GM12878 (cell line): ENCODE data around the gene BRD2. TPM values are rescaled to one million over a fixed set of nuclear protein-coding genes. Genes with fewer than 3 reads are reported as not detected.
A peak's percentile ranks its signal among the peaks of the same experiment; 100 is the strongest.

Experiments
- ATAC-seq: fragments of 200-7000 bp; cut with Tn5 transposase; 3 replicates; pipeline ENCODE4 v1.9.1; 2020; ENCODE audit warnings: mild to moderate bottlenecking, moderate library complexity
- BruUV-seq: library from RNA; stranded (reverse); fragments of 400-500 nt; replicated peaks from 2 replicates; lab custom pipeline; 2021; lab: Mats Ljungman, UMichigan
- CTCF ChIA-PET: fragments of 300-600 bp; sonication (Branson Sonifier 250); formaldehyde crosslinking; extraction: SDS; loops from one replicate; lab custom pipeline; 2021; ENCODE audit warnings: inconsistent platforms; lab: Yijun Ruan, JAX
- POLR2A ChIA-PET: fragments of 350-600 bp; formaldehyde crosslinking; extraction: SDS; loops from one replicate; lab custom pipeline; 2021; ENCODE audit warnings: inconsistent platforms; lab: Charles Lee
- RAD21 ChIA-PET: fragments of 300-600 bp; sonication (Branson Sonifier 250); formaldehyde crosslinking; loops from one replicate; lab custom pipeline; 2023; ENCODE audit warnings: antibody characterized with exemption; ENCODE audit not compliant: unreplicated experiment; lab: Charles Lee
- SMC1A ChIA-PET: fragments of 300-600 bp; sonication (Branson Sonifier 250); formaldehyde crosslinking; loops from one replicate; lab custom pipeline; 2023; ENCODE audit not compliant: unreplicated experiment, uncharacterized antibody; lab: Charles Lee
- DNase-seq: peaks from one replicate; pipeline ENCODE4 v3.0.0-alpha.2; 2011; ENCODE audit warnings: low read depth, low spot score
- FAIRE-seq: peaks from 3 replicates; lab custom pipeline; 2011; peaks lifted over from hg19 to GRCh38; lab: Jason Lieb, UNC
- H2AFZ ChIP-seq: 2 replicates; pipeline ENCODE4 v1.6.0; 2011; ENCODE audit warnings: low read depth, low read length, control low read depth; ENCODE audit not compliant: control insufficient read depth
- H3K27ac ChIP-seq: 2 replicates; pipeline ENCODE4 v1.5.1; 2011; ENCODE audit warnings: control low read depth; ENCODE audit not compliant: control insufficient read depth, insufficient read depth
- H3K27me3 ChIP-seq, 2 experiments: replicated peaks in 1 of 2; 2 replicates each; pipeline versions ENCODE4 v1.6.0 to v1.6.1; 2011; ENCODE audit warnings: low read length in 1 of 2; ENCODE audit not compliant: control insufficient read depth in 2 of 2, insufficient read depth in 2 of 2
- H3K36me3 ChIP-seq, 2 experiments: 2 replicates each; pipeline ENCODE4 v1.5.1; 2011; ENCODE audit warnings: low read length in 1 of 2; ENCODE audit not compliant: control insufficient read depth in 2 of 2, insufficient read depth in 2 of 2
- H3K4me1 ChIP-seq: 2 replicates; pipeline ENCODE4 v1.6.1; 2011; ENCODE audit warnings: mild to moderate bottlenecking, low read length, moderate library complexity, mixed read lengths; ENCODE audit not compliant: control insufficient read depth, insufficient read depth
- H3K4me2 ChIP-seq: 2 replicates; pipeline ENCODE4 v1.6.0; 2011; ENCODE audit warnings: control low read depth; ENCODE audit not compliant: control insufficient read depth, insufficient read depth
- H3K4me3 ChIP-seq: fragments of 200-600 bp; sonication (generic); 2 replicates; pipeline ENCODE4 v1.5.1; 2016
- H3K79me2 ChIP-seq: 2 replicates; pipeline ENCODE4 v1.6.0; 2011; ENCODE audit warnings: low read length; ENCODE audit not compliant: control insufficient read depth, insufficient read depth
- H3K9ac ChIP-seq: 2 replicates; pipeline ENCODE4 v1.8.0; 2011; ENCODE audit warnings: low read length, control low read depth, mixed read lengths; ENCODE audit not compliant: control insufficient read depth, insufficient read depth
- H3K9me3 ChIP-seq: replicated peaks from 3 replicates; pipeline ENCODE4 v1.5.1; 2011; ENCODE audit warnings: mild to moderate bottlenecking, low read length; ENCODE audit not compliant: control insufficient read depth, insufficient read depth
- H4K20me1 ChIP-seq: 2 replicates; pipeline ENCODE4 v1.6.0; 2011; ENCODE audit not compliant: control insufficient read depth, insufficient read depth
- CHD2 ChIP-seq: IDR thresholded peaks from 2 replicates; pipeline ENCODE4 v1.6.1; 2011; ENCODE audit warnings: low read depth, low read length, improper control_type of control experiment, borderline replicate concordance
- E2F4 ChIP-seq: IDR thresholded peaks from 2 replicates; pipeline ENCODE4 v1.6.1; 2012; ENCODE audit warnings: low read depth, low read length, improper control_type of control experiment
- EZH2 ChIP-seq: IDR thresholded peaks from 2 replicates; pipeline ENCODE4 v1.6.1; 2012; ENCODE audit warnings: low read depth, mild to moderate bottlenecking, control low read depth, inconsistent platforms, low read length, borderline replicate concordance; ENCODE audit not compliant: control insufficient read depth
- LARP7 ChIP-seq: fragments of 450-650 bp; IDR thresholded peaks from 2 replicates; pipeline ENCODE4 v1.6.1; 2017; ENCODE audit warnings: mild to moderate bottlenecking
- MTA2 ChIP-seq: fragments of 450-650 bp; IDR thresholded peaks from 2 replicates; pipeline ENCODE4 v1.6.1; 2016; ENCODE audit warnings: low read depth, mild to moderate bottlenecking, moderate library complexity
- NFYB ChIP-seq: IDR thresholded peaks from 2 replicates; pipeline ENCODE4 v1.6.1; 2011; ENCODE audit warnings: low read depth, mild to moderate bottlenecking, low read length, improper control_type of control experiment, moderate library complexity; ENCODE audit not compliant: insufficient read depth
- NKRF ChIP-seq: fragments of 450-650 bp; conservative IDR thresholded peaks from 2 replicates; pipeline ENCODE4 v1.6.1; 2017; ENCODE audit warnings: mild to moderate bottlenecking, moderate library complexity
- NR2C2 ChIP-seq: IDR thresholded peaks from 2 replicates; pipeline ENCODE4 v1.6.1; 2011; ENCODE audit warnings: borderline replicate concordance, low read depth; ENCODE audit not compliant: control insufficient read depth, insufficient read length
- RB1 ChIP-seq: fragments of 450-650 bp; formaldehyde crosslinking; IDR thresholded peaks from 2 replicates; pipeline ENCODE4 v1.6.1; 2017; ENCODE audit warnings: mild to moderate bottlenecking, borderline replicate concordance
- SPI1 ChIP-seq: IDR thresholded peaks from 2 replicates; pipeline ENCODE4 v1.6.1; 2011; ENCODE audit warnings: low read depth, mild to moderate bottlenecking, low read length, moderate library complexity, borderline replicate concordance; ENCODE audit not compliant: insufficient read depth
- STAT1 ChIP-seq: fragments of 450-650 bp; conservative IDR thresholded peaks from 2 replicates; pipeline ENCODE4 v1.6.1; 2014; ENCODE audit warnings: antibody characterized with exemption, mild to moderate bottlenecking
- TAF1 ChIP-seq: IDR thresholded peaks from 2 replicates; pipeline ENCODE4 v1.6.1; 2011; ENCODE audit warnings: mild to moderate bottlenecking, low read depth, low read length, borderline replicate concordance
- WGBS: methylation state at CpG from one replicate; pipeline ENCODE4 v1.1.6; 2016; ENCODE audit warnings: low lambda C conversion rate; ENCODE audit not compliant: insufficient replicate concordance, insufficient coverage; ENCODE audit errors: missing lambda C conversion rate; 5-methylcytosine and 5-hydroxymethylcytosine counted together
- in situ Hi-C: fragments of 300-500 bp; cut with MboI; formaldehyde crosslinking; loops from 9 replicates; pipeline ENCODE4 v1.14.3; 2018; ENCODE audit warnings: mixed read lengths
- intact Hi-C: fragments of 100-400 bp; cut with micrococcal nuclease; formaldehyde crosslinking; loops from one replicate; pipeline ENCODE4 v1.14.2; 2022; ENCODE audit not compliant: unreplicated experiment
- polyA plus RNA-seq, 11 experiments: library from polyadenylated mRNA; depleted of rRNA in 4 of 11; unstranded in 6 of 11; stranded (reverse) in 5 of 11; fragments of >200 nt; fragmentation: Nextera tagmentation in 4 of 11; fragmentation: Illumina TruSeq in 1 of 11; extraction: Ambion mirVana in 4 of 11; extraction: Trizol in 1 of 11; gene quantifications; 1 replicate in 1 of 11; 2 replicates in 10 of 11; pipeline versions ENCODE4 v1.2.1 to v1.2.3, GENCODE V29; 2011 to 2016; ENCODE audit warnings: inconsistent platforms in 2 of 11, missing spikeins in 2 of 11, low read depth in 1 of 11
- total RNA-seq, 4 experiments: library from RNA; depleted of rRNA in 3 of 4; stranded (reverse); fragments of >200 nt in 3 of 4; fragmentation: Illumina TruSeq in 1 of 4; extraction: Trizol in 1 of 4; gene quantifications; 2 replicates each; pipeline versions ENCODE4 v1.2.1 to v1.2.3, GENCODE V29; 2013 to 2021

Gene BRD2
- total and polyA plus RNA-seq, 10 of the 15 experiments (the other 5 are each of a cell fraction or from before 2014, with no cell fraction given): 32.2 to 239 (median 139) TPM

- ChIA-PET RAD21 (interaction anchor here (1.0 to 12.2 kb wide), 7 partner anchors 8 to 111 kb away, joined by 3 to 224 read pairs (median 5); partner anchors contain the start of genes HLA-DMA, HLA-DMB and TAP1), SMC1A (interaction anchor here (0.7 to 17.2 kb wide), 12 partner anchors 9 to 119 kb away, joined by 3 to 347 read pairs (median 4); partner anchors contain the start of genes HLA-DMA, HLA-DMB, PSMB9 and TAP1), CTCF (interaction anchor here (0.8 to 8.5 kb wide), 9 partner anchors 9 to 550 kb away, joined by 3 to 243 read pairs (median 5); partner anchors contain the start of gene HLA-DMA), POLR2A (interaction anchor here (0.6 to 4.4 kb wide), 8 partner anchors 9 to 71 kb away, joined by 3 to 24 read pairs (median 4); partner anchors contain the start of gene HLA-DMA)
- Histone ChIP-seq H3K36me3 (no peaks in the 10 kb centered on the region), H3K4me2 (0 out of 2 replicates have a peak overlapping the region, but pooled peaks have one; percentile 35), H3K79me2 (peaks cover 29% of the 10 kb centered on the region), H3K9ac (no peak overlapping the region), H3K27ac (no peak overlapping the region), H3K9me3 (no peaks in the 10 kb centered on the region), H3K4me1 (peaks cover 8% of the 10 kb centered on the region), H3K27me3 (no peaks in the 10 kb centered on the region), H4K20me1 (no peaks in the 10 kb centered on the region), H2AFZ (no peak overlapping the region), H3K4me3 (no peak overlapping the region)
- WGBS: 0% methylated on average over 1 of the region's 1 CpG
- no TSS peak for BruUV-seq
- TF ChIP-seq SPI1 (0 out of 2 replicates have a peak, but pooled peaks have one; percentile 13), LARP7 (no peak)
- in situ Hi-C loops: loop anchor here (25.0 kb wide), 2 partner anchors 1402 to 1698 kb away; partner anchors contain the start of gene LTA
- no peak for FAIRE-seq
- intact Hi-C loops: no loop called here
- no peak for DNase-seq
- ATAC-seq: no peak
Measured at GRCh38 chr6:32963866-32964265, 4.5 kb upstream of the BRD2 start.

GRCh38 chr6:32964776-32965175, 3.6 kb upstream of the BRD2 start:
- in situ Hi-C loops: loop anchor here (25.0 kb wide), 2 partner anchors 1402 to 1698 kb away; partner anchors contain the start of gene LTA
- H3K4me3 ChIP-seq: no peak overlapping the region
- ChIA-PET CTCF (interaction anchor here (1.1 to 13.8 kb wide), 4 partner anchors 10 to 34 kb away, joined by 3 to 243 read pairs (median 83); partner anchors contain the start of gene HLA-DMA), SMC1A (interaction anchor here (1.4 to 17.2 kb wide), 5 partner anchors 9 to 36 kb away, joined by 4 to 347 read pairs (median 24); partner anchors contain the start of gene HLA-DMA), RAD21 (interaction anchor here (1.5 to 12.2 kb wide), 4 partner anchors 9 to 31 kb away, joined by 5 to 224 read pairs (median 24); partner anchors contain the start of gene HLA-DMA), POLR2A (interaction anchor here (0.8 to 16.6 kb wide), 6 partner anchors 8 to 25 kb away, joined by 3 to 486 read pairs (median 20); partner anchors contain the start of genes HLA-DMA and HLA-DMB)
- H3K27me3 ChIP-seq: no peaks in the 10 kb centered on the region
- no peak overlapping the region for H3K4me2 ChIP-seq
- intact Hi-C loops: no loop called here
- no peak overlapping the region for H3K27ac ChIP-seq
- DNase-seq: no peak
- H3K4me1 ChIP-seq: peaks cover 8% of the 10 kb centered on the region
- no peaks in the 10 kb centered on the region for H4K20me1 ChIP-seq
- no peak overlapping the region for H3K9ac ChIP-seq
- FAIRE-seq: no peak
- ATAC-seq: no peak
- peaks cover 38% of the 10 kb centered on the region for H3K79me2 ChIP-seq
- BruUV-seq: no TSS peak
- 77% methylated on average over 5 of the region's 5 CpGs for WGBS
- no peaks in the 10 kb centered on the region for H3K9me3 ChIP-seq
- H3K36me3 ChIP-seq: no peaks in the 10 kb centered on the region
- H2AFZ ChIP-seq: no peak overlapping the region
- TF ChIP-seq NFYB (no peak), E2F4 (no peak), NKRF (no peak), MTA2 (no peak), EZH2 (no peak), RB1 (no peak), STAT1 (no peak), TAF1 (no peak), NR2C2 (no peak), CHD2 (no peak)
